Measurements from ENCODE around the gene BIN1.
"Not testable (repeated sequence)": the region's sequence is repeated elsewhere in the genome, so short reads cannot be mapped to it uniquely, and the experiment has no call there.

Gene BIN1

GRCh38 chr2:127134235-127134634 is 27.3 kb upstream of the BIN1 start:
- no peak for DNase-seq

GRCh38 chr2:127133793-127134192 is 26.8 kb upstream of the BIN1 start:
- DNase-seq = no peak

- no peak for DNase-seq
Measured at GRCh38 chr2:127130421-127130820, 23.5 kb upstream of the BIN1 start.

GRCh38 chr2:127129937-127130336 is 23.0 kb upstream of the BIN1 start:
- DNase-seq = no peak

- DNase-seq = no peak
Measured at GRCh38 chr2:127128445-127128904, 21.5 kb upstream of the BIN1 start.

GRCh38 chr2:127125821-127126220 is 18.9 kb upstream of the BIN1 start:
- DNase-seq = no peak

GRCh38 chr2:127124426-127124825 is 17.5 kb upstream of the BIN1 start:
- no peak for DNase-seq

- no peak for DNase-seq
Measured at GRCh38 chr2:127122361-127123027, 15.5 kb upstream of the BIN1 start.

GRCh38 chr2:127121776-127122176 is 14.8 kb upstream of the BIN1 start:
- no peak for DNase-seq

- no peak for DNase-seq
Measured at GRCh38 chr2:127121353-127121752, 14.4 kb upstream of the BIN1 start.

GRCh38 chr2:127120408-127120807 is 13.5 kb upstream of the BIN1 start:
- not testable (repeated sequence) for DNase-seq

- no peak for DNase-seq
Measured at GRCh38 chr2:127118467-127118866, 11.5 kb upstream of the BIN1 start.

GRCh38 chr2:127118038-127118437 is 11.1 kb upstream of the BIN1 start:
- no peak for DNase-seq

- DNase-seq = no peak
Measured at GRCh38 chr2:127117603-127118002, 10.6 kb upstream of the BIN1 start.

- DNase-seq = no peak
Measured at GRCh38 chr2:127115471-127116199, 8.7 kb upstream of the BIN1 start.

GRCh38 chr2:127110985-127111384 is 4.0 kb upstream of the BIN1 start:
- DNase-seq = no peak

GRCh38 chr2:127108090-127108523 is 1.2 kb upstream of the BIN1 start:
- no peak for DNase-seq

- DNase-seq = no peak
Measured at GRCh38 chr2:127107622-127107999, 657 bp upstream of the BIN1 start.

GRCh38 chr2:127106457-127106990 is 430 bp downstream of the BIN1 start:
- DNase-seq = no peak

GRCh38 chr2:127105656-127106456 is 1.1 kb downstream of the BIN1 start:
- DNase-seq = no peak

- no peak for DNase-seq
Measured at GRCh38 chr2:127104881-127105655, 1.9 kb downstream of the BIN1 start.

- DNase-seq = no peak
Measured at GRCh38 chr2:127104166-127104660, 2.7 kb downstream of the BIN1 start.

All from effector CD8-positive, alpha-beta T cell (primary cell).